GF-D8 (cell line): Measurements from ENCODE around the gene GABBR1.

Experiments used
- DNase-seq: peaks from one replicate; lab custom pipeline; 2025; lab: John Stamatoyannopoulos, UW

Gene GABBR1

GRCh38 chr6:29566856-29567255 is 66.1 kb downstream of the GABBR1 start:
- no peak for DNase-seq

DNA sequence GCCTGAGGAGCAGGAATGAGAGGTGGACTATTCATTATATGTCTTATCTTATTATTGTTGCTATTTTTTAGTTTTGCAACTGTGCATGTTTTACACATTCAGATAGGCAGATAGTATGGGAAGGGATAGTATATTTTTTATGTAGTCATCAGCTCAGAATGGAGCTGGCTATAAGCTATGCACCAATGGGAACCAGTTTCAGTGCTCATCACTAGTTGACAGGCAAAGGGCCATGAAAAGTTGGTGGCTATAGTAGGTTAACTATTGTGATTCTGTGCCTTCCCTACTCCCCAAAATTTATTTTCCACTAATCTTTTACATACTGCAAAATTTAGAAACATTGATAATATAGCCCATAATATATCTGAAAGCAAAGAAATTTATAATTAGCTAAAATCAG is 68.1 kb downstream of the GABBR1 start:
- DNase-seq: no peak

DNA sequence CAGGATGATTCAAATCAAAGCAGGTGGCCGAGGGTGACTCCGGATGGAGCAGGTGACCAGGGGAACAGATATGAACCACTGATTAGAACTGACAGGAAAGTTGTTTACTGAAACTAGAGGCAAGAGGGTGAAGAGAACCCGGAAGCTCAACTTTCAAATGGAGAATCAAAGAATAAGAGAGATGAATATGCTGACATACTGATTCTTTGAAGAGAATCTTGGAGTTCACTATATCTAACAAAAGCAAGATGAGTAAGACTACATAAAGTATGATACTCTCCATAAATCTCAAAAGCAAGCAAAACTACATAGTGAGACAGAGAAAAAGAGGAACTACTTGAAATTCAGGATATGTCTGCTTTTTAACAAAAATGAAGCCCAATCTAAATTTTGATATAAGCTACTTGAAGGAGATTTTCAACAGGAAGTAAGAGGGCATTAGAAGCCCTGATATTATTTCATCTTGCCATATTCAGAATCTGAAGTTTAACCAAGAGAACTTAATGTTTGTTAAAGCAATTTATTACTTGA is 69.5 kb downstream of the GABBR1 start:
- no peak for DNase-seq

GRCh38 chr6:29561606-29562181 is 71.3 kb downstream of the GABBR1 start:
- DNase-seq: no peak

DNA sequence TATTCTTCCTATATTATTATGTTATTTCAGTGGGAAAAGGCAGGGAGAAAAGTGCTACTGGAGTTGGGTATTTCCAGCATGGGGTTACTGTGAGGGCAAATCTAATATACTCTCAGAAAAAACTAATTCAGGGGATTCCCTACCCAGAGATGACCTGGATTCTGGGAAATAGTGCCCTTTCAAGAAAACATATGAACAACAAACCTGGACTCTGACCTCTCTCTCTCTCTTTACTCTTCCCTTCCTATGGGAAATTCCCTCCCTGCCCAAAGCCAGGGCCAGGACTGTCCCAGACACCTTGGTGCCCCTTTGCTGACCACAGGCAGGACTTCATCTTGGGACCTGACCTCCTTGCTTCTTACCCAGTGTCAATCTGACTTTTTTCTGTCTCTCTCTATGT is 71.9 kb downstream of the GABBR1 start:
- DNase-seq: no peak

GRCh38 chr6:29559524-29560287 is 73.3 kb downstream of the GABBR1 start, which contains the start of gene UBD:
Gene UBD, minus strand, starts transcription at chr6:29559732. Its CDS starts 31 bp downstream, at chr6:29559701.
- no peak for DNase-seq

DNA sequence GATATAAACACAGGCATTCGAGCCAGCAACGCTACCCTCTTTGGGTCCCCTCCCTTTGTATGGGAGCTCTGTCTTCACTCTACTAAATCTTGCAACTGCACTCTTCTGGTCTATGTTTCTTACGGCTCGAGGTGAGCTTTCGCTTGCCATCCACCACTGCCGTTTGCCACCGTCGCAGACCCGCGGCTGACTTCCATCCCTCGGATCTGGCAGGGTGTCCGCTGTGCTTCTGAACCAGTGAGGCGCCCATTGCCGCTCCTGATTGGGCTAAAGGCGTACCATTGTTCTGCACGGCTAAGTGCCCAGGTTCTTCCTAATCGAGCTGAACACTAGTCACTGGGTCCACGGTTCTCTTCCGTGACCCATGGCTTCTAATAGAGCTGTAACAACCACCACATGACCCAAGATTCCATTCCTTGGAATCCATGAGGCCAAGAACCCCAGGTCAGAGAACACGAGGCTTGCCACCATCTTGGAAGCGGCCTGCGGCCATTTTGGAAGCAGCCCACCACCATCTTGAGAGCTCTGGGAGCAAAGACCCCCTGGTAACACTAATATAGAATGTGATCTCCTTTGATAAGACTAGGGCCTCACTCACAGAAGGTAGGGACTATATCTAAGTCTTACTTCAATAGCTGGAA is 74.4 kb downstream of the GABBR1 start:
- no peak for DNase-seq

DNA sequence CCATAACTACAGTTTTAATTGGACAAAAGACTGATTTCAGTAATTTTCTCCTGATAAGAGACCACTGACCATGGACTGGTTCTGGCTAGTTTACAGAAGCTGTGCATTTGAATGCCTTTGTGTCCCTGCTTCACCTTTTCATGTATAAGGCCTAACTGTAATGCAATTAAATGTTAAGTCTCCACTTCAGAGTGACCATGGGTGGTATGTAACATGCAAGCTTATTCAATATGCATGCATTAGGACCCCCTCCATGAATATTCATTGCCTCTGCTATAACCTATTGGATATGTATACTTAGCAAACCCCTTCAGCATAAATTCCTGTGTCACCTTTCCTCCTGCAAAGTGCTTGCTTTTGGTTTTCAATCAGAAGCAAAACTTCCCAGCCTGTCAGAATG is 75.7 kb downstream of the GABBR1 start:
- DNase-seq: no peak

- DNase-seq: no peak
These were observed 78.2 kb downstream of the GABBR1 start for GRCh38 chr6:29554764-29555163.

DNA sequence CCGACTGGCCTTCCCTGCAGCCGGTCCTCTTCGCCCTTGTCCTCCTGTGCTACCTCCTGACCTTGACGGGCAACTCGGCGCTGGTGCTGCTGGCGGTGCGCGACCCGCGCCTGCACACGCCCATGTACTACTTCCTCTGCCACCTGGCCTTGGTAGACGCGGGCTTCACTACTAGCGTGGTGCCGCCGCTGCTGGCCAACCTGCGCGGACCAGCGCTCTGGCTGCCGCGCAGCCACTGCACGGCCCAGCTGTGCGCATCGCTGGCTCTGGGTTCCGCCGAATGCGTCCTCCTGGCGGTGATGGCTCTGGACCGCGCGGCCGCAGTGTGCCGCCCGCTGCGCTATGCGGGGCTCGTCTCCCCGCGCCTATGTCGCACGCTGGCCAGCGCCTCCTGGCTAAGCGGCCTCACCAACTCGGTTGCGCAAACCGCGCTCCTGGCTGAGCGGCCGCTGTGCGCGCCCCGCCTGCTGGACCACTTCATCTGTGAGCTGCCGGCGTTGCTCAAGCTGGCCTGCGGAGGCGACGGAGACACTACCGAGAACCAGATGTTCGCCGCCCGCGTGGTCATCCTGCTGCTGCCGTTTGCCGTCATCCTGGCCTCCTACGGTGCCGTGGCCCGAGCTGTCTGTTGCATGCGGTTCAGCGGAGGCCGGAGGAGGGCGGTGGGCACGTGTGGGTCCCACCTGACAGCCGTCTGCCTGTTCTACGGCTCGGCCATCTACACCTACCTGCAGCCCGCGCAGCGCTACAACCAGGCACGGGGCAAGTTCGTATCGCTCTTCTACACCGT is 79.5 kb downstream of the GABBR1 start:
- no peak for DNase-seq

DNA sequence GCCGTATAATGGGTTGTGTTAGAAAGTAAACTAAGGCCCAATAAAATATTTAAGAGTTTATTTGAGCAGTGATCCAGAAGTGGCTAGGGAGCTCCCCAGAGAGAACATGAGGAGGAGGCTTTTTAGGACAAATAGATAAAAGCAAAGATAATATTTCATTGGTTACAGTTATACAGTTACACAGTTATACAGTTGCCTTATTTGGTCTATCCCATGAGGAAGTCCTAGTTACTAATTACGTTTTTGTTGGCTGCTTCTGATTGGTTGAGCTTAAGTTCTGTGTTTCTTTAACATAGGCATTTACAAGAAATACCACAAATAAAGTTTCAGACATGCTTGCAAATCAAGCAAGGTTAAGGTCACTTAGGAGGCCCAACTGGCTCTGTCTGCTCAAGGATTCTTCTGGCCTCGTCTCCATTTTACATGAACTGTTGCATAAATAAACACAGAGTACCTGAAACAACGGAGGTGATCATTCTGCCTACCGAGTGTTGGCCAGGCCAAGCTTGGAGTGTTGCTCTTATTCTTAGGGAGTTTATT is 80.4 kb downstream of the GABBR1 start:
- no peak for DNase-seq

DNA sequence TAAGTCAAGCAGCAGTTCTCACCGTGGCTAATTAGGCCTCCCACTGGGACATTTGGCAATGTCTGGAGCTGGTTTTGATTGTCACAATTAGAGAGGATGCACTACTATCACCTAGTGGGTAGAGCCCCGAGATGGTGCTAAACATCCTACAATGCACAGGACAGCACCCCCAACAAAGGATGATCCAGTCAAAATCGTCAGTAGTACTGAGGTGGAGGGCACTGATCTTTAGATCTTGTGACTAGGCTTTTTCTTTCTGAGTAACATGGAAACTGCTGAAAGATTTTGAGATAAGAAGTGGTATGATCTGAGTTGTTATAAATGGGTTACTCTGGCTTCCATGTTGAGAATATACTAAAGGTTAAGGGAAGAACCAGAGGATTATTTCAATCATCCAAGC is 85.4 kb downstream of the GABBR1 start:
- DNase-seq: no peak

DNA sequence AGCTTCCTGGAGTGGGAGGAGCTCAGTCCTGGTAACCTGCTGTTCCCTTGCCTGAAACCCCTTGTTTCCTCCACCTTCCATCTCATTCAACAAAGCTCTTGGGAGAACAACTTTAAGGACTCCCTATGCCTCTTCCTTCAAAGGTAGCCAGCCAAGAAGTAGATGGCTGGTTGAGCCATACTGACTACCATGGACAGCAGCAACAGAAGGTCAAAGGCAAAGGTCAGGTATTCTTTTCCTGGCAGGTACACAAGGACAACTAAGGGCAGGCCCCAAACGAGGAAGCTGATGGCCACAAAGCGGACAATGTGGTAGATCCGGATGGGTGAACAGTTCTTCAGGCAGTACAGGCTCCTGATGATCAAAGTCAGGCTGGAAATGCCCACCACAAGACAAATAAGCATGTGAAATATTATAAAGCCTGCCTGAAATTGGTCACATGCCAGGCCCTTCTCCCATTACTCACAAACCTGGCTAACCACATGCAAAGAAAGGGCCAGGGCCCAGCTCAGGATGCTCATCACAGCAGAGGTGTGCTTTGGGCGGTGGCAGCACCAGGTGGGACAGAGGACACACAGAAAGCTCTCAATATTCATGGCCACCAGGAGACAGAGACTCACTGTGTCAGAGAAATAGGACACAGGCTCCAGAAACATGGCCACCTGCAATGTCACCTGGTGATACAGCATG is 95.1 kb downstream of the GABBR1 start:
- DNase-seq: no peak

- DNase-seq: no peak
These were observed 100.5 kb downstream of the GABBR1 start for GRCh38 chr6:29532320-29532951.

- DNase-seq: no peak
These were observed 101.3 kb downstream of the GABBR1 start for GRCh38 chr6:29531668-29532067.

DNA sequence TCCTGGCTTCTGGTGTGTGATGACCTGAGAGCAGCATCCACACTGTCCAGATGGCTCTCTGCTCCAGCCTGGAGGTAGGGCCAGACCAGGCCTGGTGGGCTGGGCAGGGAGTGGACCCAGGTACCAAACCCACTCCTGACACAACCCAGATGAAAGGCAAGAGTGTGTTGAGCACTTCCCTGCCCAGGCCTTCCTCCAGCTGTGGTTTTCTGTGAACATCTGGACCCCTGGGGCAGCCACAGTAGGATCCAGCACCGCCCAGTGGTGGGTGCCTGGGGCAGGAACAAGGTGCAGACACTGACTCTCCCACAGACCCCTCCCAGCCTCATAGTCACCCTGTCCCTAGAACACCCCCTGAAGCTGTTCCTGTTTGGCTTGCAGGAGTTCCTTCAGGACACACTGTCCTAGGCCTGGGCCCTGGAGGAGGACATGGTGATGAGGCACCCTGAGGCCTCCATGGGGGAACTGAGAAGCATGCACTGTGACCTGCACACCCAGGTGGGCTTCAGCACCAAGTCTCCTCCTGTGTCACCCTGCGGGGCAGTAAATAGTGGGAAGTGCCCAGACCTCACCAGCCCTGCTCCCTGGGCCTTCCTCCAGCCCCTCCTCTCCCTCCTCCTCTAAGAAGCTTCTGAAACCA is 102.2 kb downstream of the GABBR1 start:
- no peak for DNase-seq

GRCh38 chr6:29529956-29530355 is 103.0 kb downstream of the GABBR1 start:
- DNase-seq: no peak

GRCh38 chr6:29528988-29529560 is 103.9 kb downstream of the GABBR1 start:
- DNase-seq: no peak

GRCh38 chr6:29528300-29528931 is 104.6 kb downstream of the GABBR1 start:
- no peak for DNase-seq

GRCh38 chr6:29527564-29527963 is 105.4 kb downstream of the GABBR1 start:
- DNase-seq: no peak
